Hepatocyte (in vitro differentiated cells): ENCODE results near the gene MTHFR.

Source experiments
- EZH2 ChIP-seq: fragments of 200-600 bp; sonication (generic); IDR thresholded peaks from 2 replicates; pipeline ENCODE4 v1.6.1; 2016; ENCODE audit warnings: antibody characterized with exemption, mild to moderate bottlenecking, borderline replicate concordance
- TF ChIP-seq, protein P1 (sequence below): fragments of 200-600 bp; sonication (generic); IDR thresholded peaks from 2 replicates; pipeline ENCODE4 v1.5.1; 2016; ENCODE audit warnings: antibody characterized with exemption, mild to moderate bottlenecking; ENCODE audit not compliant: poor library complexity

DNA sequence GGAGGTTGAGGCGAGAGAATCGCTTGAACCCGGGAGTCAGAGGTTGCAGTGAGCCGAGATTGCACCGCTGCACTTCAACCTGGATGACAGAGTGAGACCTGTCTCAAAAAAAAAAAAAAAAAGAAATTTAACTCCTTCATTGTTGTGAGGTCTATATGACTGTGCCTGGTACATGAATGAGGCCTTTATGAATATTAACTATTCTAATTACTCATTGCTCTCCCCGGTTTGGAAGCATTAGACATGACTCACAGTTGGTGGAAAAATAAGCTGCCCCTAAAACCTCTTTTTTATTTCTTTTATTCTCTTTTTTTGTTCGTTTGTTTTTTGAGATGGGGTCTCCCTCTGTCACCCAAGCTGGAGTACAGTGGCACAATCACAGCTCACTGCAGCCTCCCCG is 49.7 kb upstream of the MTHFR start:
- TF ChIP-seq, protein P1, sequence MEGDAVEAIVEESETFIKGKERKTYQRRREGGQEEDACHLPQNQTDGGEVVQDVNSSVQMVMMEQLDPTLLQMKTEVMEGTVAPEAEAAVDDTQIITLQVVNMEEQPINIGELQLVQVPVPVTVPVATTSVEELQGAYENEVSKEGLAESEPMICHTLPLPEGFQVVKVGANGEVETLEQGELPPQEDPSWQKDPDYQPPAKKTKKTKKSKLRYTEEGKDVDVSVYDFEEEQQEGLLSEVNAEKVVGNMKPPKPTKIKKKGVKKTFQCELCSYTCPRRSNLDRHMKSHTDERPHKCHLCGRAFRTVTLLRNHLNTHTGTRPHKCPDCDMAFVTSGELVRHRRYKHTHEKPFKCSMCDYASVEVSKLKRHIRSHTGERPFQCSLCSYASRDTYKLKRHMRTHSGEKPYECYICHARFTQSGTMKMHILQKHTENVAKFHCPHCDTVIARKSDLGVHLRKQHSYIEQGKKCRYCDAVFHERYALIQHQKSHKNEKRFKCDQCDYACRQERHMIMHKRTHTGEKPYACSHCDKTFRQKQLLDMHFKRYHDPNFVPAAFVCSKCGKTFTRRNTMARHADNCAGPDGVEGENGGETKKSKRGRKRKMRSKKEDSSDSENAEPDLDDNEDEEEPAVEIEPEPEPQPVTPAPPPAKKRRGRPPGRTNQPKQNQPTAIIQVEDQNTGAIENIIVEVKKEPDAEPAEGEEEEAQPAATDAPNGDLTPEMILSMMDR = no peak
- TF ChIP-seq EZH2 = no peak
